Large intestine (tissue), 3 donors: Measurements from ENCODE around the gene ADAMTS10. TPM values are rescaled to one million over a fixed set of nuclear protein-coding genes. Genes with fewer than 3 reads are reported as not detected.
A peak's percentile ranks its signal among the peaks of the same experiment; 100 is the strongest.

Source experiments
- DNase-seq, 2 donors: peaks; one replicate each; pipeline versions ENCODE4 v3.0.0 to v3.0.0-alpha.2; 2013
- H3K27ac ChIP-seq: one replicate; pipeline ENCODE4 v1.5.1; 2013; ENCODE audit warnings: low read length
- H3K27me3 ChIP-seq: 2 replicates; pipeline ENCODE4 v1.6.1; 2013; ENCODE audit warnings: low read length; ENCODE audit not compliant: control insufficient read depth, insufficient read depth
- H3K36me3 ChIP-seq: 2 replicates; pipeline ENCODE4 v1.6.1; 2013; ENCODE audit warnings: low read length; ENCODE audit not compliant: control insufficient read depth, insufficient read depth
- H3K4me1 ChIP-seq: one replicate; pipeline ENCODE4 v1.6.1; 2013; ENCODE audit warnings: low read length; ENCODE audit not compliant: control insufficient read depth, insufficient read depth
- H3K4me3 ChIP-seq: one replicate; pipeline ENCODE4 v1.5.1; 2013; ENCODE audit warnings: low read length
- H3K9me3 ChIP-seq: one replicate; pipeline ENCODE4 v1.6.1; 2013; ENCODE audit warnings: mild to moderate bottlenecking, low read depth, low read length, moderate library complexity; ENCODE audit not compliant: control insufficient read depth
- WGBS: methylation state at CpG from one replicate; pipeline ENCODE4 v1.1.5; 2013; ENCODE audit warnings: low lambda C conversion rate; ENCODE audit not compliant: insufficient coverage; 5-methylcytosine and 5-hydroxymethylcytosine counted together
- polyA plus RNA-seq: library from polyadenylated mRNA; unstranded; fragments of 120-200 nt; gene quantifications from one replicate; pipeline ENCODE4 v1.2.1, GENCODE V29; 2013

Gene ADAMTS10
- polyA plus RNA-seq, 1 donor, result 17.3 TPM

- WGBS, result no CpG with 5 or more reads among the region's 23 CpGs
- H3K27me3 ChIP-seq, result peaks cover 14% of the 10 kb centered on the region
- no peak overlapping the region for H3K4me3 ChIP-seq
- peaks cover 2% of the 10 kb centered on the region for H3K36me3 ChIP-seq
- peaks cover 15% of the 10 kb centered on the region for H3K9me3 ChIP-seq
- no peak overlapping the region for H3K27ac ChIP-seq
- no peaks in the 10 kb centered on the region for H3K4me1 ChIP-seq
- DNase-seq, result no peak
These were observed 14.3 kb downstream of the ADAMTS10 start for GRCh38 chr19:8596168-8596567.

- Histone ChIP-seq H3K4me3 (no peak overlapping the region), H3K4me1 (no peaks in the 10 kb centered on the region), H3K27ac (no peak overlapping the region), H3K27me3 (peaks cover 17% of the 10 kb centered on the region), H3K36me3 (no peaks in the 10 kb centered on the region), H3K9me3 (peaks cover 15% of the 10 kb centered on the region)
- no peak for DNase-seq
- no CpG with 5 or more reads among the region's 15 CpGs for WGBS
These were observed 14.9 kb downstream of the ADAMTS10 start for GRCh38 chr19:8595651-8596050.

GRCh38 chr19:8593931-8594330 is 16.6 kb downstream of the ADAMTS10 start:
- H3K36me3 ChIP-seq, result no peaks in the 10 kb centered on the region
- H3K4me1 ChIP-seq, result no peaks in the 10 kb centered on the region
- peaks cover 15% of the 10 kb centered on the region for H3K9me3 ChIP-seq
- no peak overlapping the region for H3K4me3 ChIP-seq
- H3K27me3 ChIP-seq, result peaks cover 17% of the 10 kb centered on the region
- no peak overlapping the region for H3K27ac ChIP-seq
- DNase-seq, result no peak
- WGBS, result no CpG with 5 or more reads among the region's 2 CpGs

DNA sequence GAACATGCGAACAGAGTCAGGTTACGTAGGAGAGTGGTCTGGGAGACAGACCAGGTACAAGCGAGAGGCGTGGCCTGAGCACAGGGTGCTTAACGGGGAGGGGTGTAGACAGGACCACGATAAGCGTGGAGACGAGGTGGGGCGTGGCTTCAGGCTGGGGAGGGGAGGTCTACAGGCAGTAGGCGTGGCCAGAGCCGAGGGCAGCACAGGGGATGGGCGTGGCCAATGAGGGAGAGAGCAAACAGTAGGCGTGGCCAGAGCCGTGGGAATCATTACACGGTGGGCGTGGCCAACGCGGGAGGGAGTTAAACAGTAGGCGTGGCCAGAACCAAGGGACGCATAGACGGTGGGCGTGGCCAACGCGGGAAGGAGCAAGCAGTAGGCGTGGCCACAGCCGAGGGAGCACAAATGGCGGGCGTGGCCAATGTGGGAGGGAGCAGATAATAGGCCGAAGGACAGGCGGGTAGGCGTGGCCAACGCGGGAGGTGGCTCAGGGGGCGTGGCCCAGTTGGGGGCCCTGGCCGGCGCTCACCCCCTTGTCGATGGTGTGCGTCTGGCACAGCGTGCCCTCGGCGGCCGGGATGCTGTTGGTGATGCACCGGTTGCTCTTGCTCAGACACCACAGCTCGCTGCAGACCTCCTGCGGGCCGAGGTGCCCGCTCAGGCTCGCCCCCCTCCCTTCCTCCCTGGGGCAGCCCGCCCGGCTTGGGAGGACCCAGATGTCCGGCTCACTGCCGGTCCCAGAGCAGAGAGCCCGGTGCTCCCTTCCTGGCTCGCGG is 18.1 kb downstream of the ADAMTS10 start:
- Histone ChIP-seq H3K4me1 (no peaks in the 10 kb centered on the region), H3K36me3 (no peaks in the 10 kb centered on the region), H3K4me3 (peak overlapping the region; percentile 21), H3K9me3 (peaks cover 11% of the 10 kb centered on the region), H3K27me3 (peaks cover 17% of the 10 kb centered on the region), H3K27ac (no peak overlapping the region)
- peak; percentile 72 to 84 for DNase-seq
- no CpG with 5 or more reads among the region's 55 CpGs for WGBS

GRCh38 chr19:8589177-8589714 is 21.3 kb downstream of the ADAMTS10 start:
- peaks cover 8% of the 10 kb centered on the region for H3K9me3 ChIP-seq
- WGBS, result no CpG with 5 or more reads among the region's 32 CpGs

GRCh38 chr19:8585894-8586750 is 24.4 kb downstream of the ADAMTS10 start:
- H3K4me1 ChIP-seq, result no peaks in the 10 kb centered on the region
- WGBS, result no CpG with 5 or more reads among the region's 34 CpGs
- no peak overlapping the region for H3K27ac ChIP-seq
- no peaks in the 10 kb centered on the region for H3K9me3 ChIP-seq
- H3K36me3 ChIP-seq, result no peaks in the 10 kb centered on the region
- no peak overlapping the region for H3K4me3 ChIP-seq
- DNase-seq, result no peak
- H3K27me3 ChIP-seq, result peaks cover 4% of the 10 kb centered on the region

More at GRCh38 chr19:8589177-8589714, 21.3 kb downstream of the ADAMTS10 start:
- peaks cover 17% of the 10 kb centered on the region for H3K27me3 ChIP-seq
- no peak overlapping the region for H3K27ac ChIP-seq
- DNase-seq, result no peak
- H3K4me1 ChIP-seq, result no peaks in the 10 kb centered on the region
- H3K4me3 ChIP-seq, result no peak overlapping the region
- H3K36me3 ChIP-seq, result no peaks in the 10 kb centered on the region

DNA sequence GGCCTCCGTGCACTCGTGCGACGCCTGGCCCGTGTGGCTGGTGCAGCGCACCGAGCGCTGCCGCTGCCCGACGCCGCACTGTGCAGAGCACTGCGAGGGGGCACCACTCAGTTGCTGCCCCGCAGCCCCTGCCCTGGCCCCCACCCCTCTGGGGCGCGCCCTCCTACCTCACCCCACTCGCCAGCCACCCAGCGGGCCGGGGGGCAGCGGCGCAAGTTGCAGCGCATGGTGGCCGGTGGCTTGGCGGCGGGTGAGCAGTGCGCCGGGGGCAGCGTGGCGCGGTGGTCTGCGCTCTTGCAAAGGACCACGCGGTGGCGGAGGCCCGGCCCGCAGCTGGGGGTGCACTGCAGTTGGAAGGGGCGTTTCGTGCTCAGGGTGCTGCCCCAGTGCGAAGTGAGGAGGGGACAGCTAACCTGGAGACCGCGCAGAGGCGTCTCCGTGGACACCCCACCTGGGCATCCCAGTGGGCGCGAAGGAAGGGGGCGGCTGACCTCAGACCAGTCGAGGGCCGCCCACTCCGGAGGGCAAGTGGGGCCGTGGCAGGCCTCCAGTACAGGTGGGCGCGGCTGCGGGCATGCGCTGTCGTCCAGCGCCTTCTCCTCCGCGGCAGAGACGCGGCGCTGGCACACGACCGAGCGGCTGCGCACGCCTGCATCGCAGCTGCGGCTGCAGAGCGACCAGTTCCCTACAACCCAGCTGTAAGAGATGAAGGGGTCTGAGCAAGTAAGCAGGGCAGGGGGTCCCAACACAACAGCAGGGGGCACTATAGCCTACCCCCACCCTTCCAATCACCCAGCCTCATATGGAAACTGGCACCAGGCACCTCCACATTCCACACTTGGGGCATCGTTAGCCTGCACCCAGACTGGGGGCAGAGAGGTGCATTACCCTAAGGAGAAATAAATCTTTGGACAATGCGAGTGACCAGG is 25.3 kb downstream of the ADAMTS10 start:
- H3K27me3 ChIP-seq, result no peaks in the 10 kb centered on the region

GRCh38 chr19:8580710-8581281 is 29.7 kb downstream of the ADAMTS10 start:
- Histone ChIP-seq H3K4me1 (peaks cover 3% of the 10 kb centered on the region), H3K9me3 (no peaks in the 10 kb centered on the region), H3K27ac (no peak overlapping the region), H3K27me3 (peaks cover 12% of the 10 kb centered on the region), H3K4me3 (no peak overlapping the region), H3K36me3 (no peaks in the 10 kb centered on the region)
- WGBS, result no CpG with 5 or more reads among the region's 21 CpGs
- peak; percentile 68 to 71 for DNase-seq

More for the DNA sequence above, 25.3 kb downstream of the ADAMTS10 start:
- no peaks in the 10 kb centered on the region for H3K9me3 ChIP-seq
- no peaks in the 10 kb centered on the region for H3K4me1 ChIP-seq
- H3K27ac ChIP-seq, result no peak overlapping the region
- no CpG with 5 or more reads among the region's 71 CpGs for WGBS
- DNase-seq, result no peak
- H3K36me3 ChIP-seq, result no peaks in the 10 kb centered on the region
- H3K4me3 ChIP-seq, result no peak overlapping the region

DNA sequence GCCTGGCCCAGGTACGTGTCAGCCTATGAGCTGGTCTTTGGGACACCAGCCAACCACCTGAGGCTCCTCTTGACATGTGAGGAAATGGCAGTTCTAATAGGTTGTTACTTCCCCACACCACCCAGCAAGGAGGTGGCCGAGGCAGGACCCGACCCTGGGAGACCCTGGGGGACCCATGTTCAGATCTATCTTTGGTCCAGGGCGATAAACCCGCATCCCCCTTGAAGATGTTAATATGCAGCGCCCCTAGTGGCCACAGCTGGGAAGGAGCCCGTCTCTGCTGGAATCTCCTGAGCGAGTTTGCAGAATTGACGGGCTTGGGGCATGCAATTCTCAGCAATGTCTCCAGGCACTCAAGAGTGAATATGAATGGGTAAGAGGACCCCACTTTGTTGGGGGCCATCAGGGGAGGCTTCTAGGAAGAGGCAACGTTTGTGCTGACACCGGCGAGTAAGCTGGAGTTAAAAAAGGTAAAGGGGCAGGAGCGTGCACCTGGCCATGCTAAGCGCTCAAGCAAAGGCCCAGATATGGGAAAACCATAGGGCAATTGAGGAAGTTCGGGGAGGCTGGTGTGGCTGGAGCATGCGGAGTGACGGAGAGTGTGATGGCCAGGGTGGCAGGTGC is 31.8 kb downstream of the ADAMTS10 start:
- H3K27me3 ChIP-seq, result peaks cover 12% of the 10 kb centered on the region
- peak in 1 of 2 donors; percentile 51 for DNase-seq
- H3K4me3 ChIP-seq, result no peak overlapping the region
- H3K4me1 ChIP-seq, result peaks cover 3% of the 10 kb centered on the region
- no peak overlapping the region for H3K27ac ChIP-seq
- H3K9me3 ChIP-seq, result no peaks in the 10 kb centered on the region
- WGBS, result no CpG with 5 or more reads among the region's 17 CpGs
- no peaks in the 10 kb centered on the region for H3K36me3 ChIP-seq
